ENCODE results near the gene COL26A1.

COL26A1 gene

GRCh38 chr7:101565601-101566209, 203.0 kb downstream of the COL26A1 start:
- no peak for DNase-seq (ENCODE audit: extremely low read depth, insufficient read length)
- Histone ChIP-seq H3K4me3 (replicated peaks; ENCODE audit: low read depth, low read length) (no peak overlapping the region), H3K27me3 (replicated peaks; ENCODE audit: control insufficient read depth, insufficient read depth, low read length) (no peaks in the 10 kb centered on the region), H3K36me3 (ENCODE audit: control insufficient read depth, insufficient read depth, low read length) (no peaks in the 10 kb centered on the region)
- no peak for TF ChIP-seq CTCF (IDR thresholded peaks at IDR 0.05; ENCODE audit: insufficient read depth, low read length, poor library complexity, severe bottlenecking)

GRCh38 chr7:101567230-101567629, 204.6 kb downstream of the COL26A1 start:
- no peaks in the 10 kb centered on the region for H3K27me3 ChIP-seq (replicated peaks; ENCODE audit: control insufficient read depth, insufficient read depth, low read length)
- no peaks in the 10 kb centered on the region for H3K36me3 ChIP-seq (ENCODE audit: control insufficient read depth, insufficient read depth, low read length)
- no peak for TF ChIP-seq CTCF (IDR thresholded peaks at IDR 0.05; ENCODE audit: insufficient read depth, low read length, poor library complexity, severe bottlenecking)
- no peak overlapping the region for H3K4me3 ChIP-seq (replicated peaks; ENCODE audit: low read depth, low read length)
- no peak for DNase-seq (ENCODE audit: extremely low read depth, insufficient read length)

- Histone ChIP-seq H3K27me3 (replicated peaks; ENCODE audit: control insufficient read depth, insufficient read depth, low read length) (no peaks in the 10 kb centered on the region), H3K4me3 (replicated peaks; ENCODE audit: low read depth, low read length) (no peak overlapping the region), H3K36me3 (ENCODE audit: control insufficient read depth, insufficient read depth, low read length) (no peaks in the 10 kb centered on the region)
- DNase-seq (ENCODE audit: extremely low read depth, insufficient read length), result no peak
- TF ChIP-seq CTCF (IDR thresholded peaks at IDR 0.05; ENCODE audit: insufficient read depth, low read length, poor library complexity, severe bottlenecking), result no peak
These were observed 209.5 kb downstream of the COL26A1 start for GRCh38 chr7:101572156-101572555.

GRCh38 chr7:101575168-101575567, 212.5 kb downstream of the COL26A1 start:
- Histone ChIP-seq H3K4me3 (replicated peaks; ENCODE audit: low read depth, low read length) (no peak overlapping the region), H3K36me3 (ENCODE audit: control insufficient read depth, insufficient read depth, low read length) (no peaks in the 10 kb centered on the region), H3K27me3 (replicated peaks; ENCODE audit: control insufficient read depth, insufficient read depth, low read length) (no peaks in the 10 kb centered on the region)
- DNase-seq (ENCODE audit: extremely low read depth, insufficient read length), result no peak
- no peak for TF ChIP-seq CTCF (IDR thresholded peaks at IDR 0.05; ENCODE audit: insufficient read depth, low read length, poor library complexity, severe bottlenecking)

GRCh38 chr7:101575721-101576120, 213.0 kb downstream of the COL26A1 start:
- DNase-seq (ENCODE audit: extremely low read depth, insufficient read length), result no peak
- no peak overlapping the region for H3K4me3 ChIP-seq (replicated peaks; ENCODE audit: low read depth, low read length)
- 0 out of 2 replicates have a peak, but pooled peaks cover 1% of the 10 kb centered on the region for H3K27me3 ChIP-seq (replicated peaks; ENCODE audit: control insufficient read depth, insufficient read depth, low read length)
- no peak for TF ChIP-seq CTCF (IDR thresholded peaks at IDR 0.05; ENCODE audit: insufficient read depth, low read length, poor library complexity, severe bottlenecking)
- H3K36me3 ChIP-seq (ENCODE audit: control insufficient read depth, insufficient read depth, low read length), result no peaks in the 10 kb centered on the region

GRCh38 chr7:101576998-101577397, 214.3 kb downstream of the COL26A1 start:
- DNase-seq (ENCODE audit: extremely low read depth, insufficient read length), result no peak
- H3K27me3 ChIP-seq (replicated peaks; ENCODE audit: control insufficient read depth, insufficient read depth, low read length), result 0 out of 2 replicates have a peak, but pooled peaks cover 1% of the 10 kb centered on the region

More at GRCh38 chr7:101576998-101577397, 214.3 kb downstream of the COL26A1 start:
- Histone ChIP-seq H3K36me3 (ENCODE audit: control insufficient read depth, insufficient read depth, low read length) (no peaks in the 10 kb centered on the region), H3K4me3 (replicated peaks; ENCODE audit: low read depth, low read length) (no peak overlapping the region)
- no peak for TF ChIP-seq CTCF (IDR thresholded peaks at IDR 0.05; ENCODE audit: insufficient read depth, low read length, poor library complexity, severe bottlenecking)
